ENCODE results near the gene AK8.

AK8 gene

GRCh38 chr9:132820169-132820944, 57.7 kb downstream of the AK8 start:
- FAIRE-seq, result no peak
- TF ChIP-seq, protein P1, sequence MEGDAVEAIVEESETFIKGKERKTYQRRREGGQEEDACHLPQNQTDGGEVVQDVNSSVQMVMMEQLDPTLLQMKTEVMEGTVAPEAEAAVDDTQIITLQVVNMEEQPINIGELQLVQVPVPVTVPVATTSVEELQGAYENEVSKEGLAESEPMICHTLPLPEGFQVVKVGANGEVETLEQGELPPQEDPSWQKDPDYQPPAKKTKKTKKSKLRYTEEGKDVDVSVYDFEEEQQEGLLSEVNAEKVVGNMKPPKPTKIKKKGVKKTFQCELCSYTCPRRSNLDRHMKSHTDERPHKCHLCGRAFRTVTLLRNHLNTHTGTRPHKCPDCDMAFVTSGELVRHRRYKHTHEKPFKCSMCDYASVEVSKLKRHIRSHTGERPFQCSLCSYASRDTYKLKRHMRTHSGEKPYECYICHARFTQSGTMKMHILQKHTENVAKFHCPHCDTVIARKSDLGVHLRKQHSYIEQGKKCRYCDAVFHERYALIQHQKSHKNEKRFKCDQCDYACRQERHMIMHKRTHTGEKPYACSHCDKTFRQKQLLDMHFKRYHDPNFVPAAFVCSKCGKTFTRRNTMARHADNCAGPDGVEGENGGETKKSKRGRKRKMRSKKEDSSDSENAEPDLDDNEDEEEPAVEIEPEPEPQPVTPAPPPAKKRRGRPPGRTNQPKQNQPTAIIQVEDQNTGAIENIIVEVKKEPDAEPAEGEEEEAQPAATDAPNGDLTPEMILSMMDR (IDR thresholded peaks at IDR 0.05; ENCODE audit: insufficient read depth, missing control alignments), result no peak

GRCh38 chr9:132818588-132818987, 59.5 kb downstream of the AK8 start:
- FAIRE-seq, result no peak
- TF ChIP-seq, protein P1 (IDR thresholded peaks at IDR 0.05; ENCODE audit: insufficient read depth, missing control alignments), result no peak

More at GRCh38 chr9:132820169-132820944, 57.7 kb downstream of the AK8 start:
- DNase-seq (ENCODE audit: insufficient read length, low spot score), result no peak

DNA sequence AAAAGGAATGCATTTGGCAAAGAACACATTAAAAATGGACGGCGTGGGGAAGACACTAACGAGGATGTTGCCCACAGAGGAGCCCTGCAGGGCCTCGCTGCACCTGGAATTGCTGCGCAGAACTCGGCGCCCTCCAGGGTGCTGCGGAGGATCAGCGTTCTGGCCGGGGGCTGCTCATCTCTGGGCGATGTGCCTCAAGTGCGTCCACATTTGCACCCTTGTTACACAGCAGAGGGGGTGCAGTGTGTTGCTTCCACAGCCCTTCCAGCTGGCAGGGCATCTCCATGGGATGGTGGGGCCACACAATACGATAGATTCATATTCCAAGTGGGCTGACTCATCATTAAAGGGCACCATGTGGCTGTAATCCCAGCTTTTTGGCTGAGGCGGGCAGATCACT, 63.1 kb downstream of the AK8 start:
- TF ChIP-seq, protein P1 (IDR thresholded peaks at IDR 0.05; ENCODE audit: insufficient read depth, missing control alignments), result no peak
- DNase-seq (ENCODE audit: insufficient read length, low spot score) (no peak), FAIRE-seq (no peak)

More at GRCh38 chr9:132818588-132818987, 59.5 kb downstream of the AK8 start:
- DNase-seq (ENCODE audit: insufficient read length, low spot score), result no peak

DNA sequence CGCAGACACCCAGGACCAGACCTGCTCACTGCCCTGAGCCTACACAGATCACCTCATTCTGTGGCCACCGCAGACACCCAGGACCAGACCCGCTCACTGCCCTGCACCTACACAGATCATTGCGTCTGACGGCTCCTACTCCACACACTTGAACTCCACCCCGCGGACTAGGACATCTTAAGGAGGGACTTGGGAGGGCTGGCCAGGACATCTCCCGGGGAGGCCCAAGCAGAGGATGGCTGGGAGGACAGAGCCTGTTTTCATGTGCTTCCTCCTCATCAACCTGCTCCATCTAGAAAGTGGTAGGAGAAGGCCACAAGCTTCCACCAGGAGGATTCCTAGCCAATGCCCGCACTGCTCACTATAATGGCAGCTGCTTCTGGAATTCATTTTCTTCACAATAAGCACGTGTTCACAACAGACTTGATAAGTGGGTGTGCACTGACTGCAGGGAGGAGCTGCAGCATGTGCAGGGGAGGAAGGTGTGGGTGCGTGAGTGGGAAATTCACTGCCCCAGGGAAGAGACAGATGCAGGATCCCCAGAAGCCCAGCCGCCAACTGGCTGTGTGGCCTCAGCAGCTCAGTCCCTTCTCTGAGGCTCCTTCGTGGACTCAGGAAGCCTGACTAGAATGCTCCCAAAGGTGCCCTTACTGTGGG, 64.8 kb downstream of the AK8 start:
- TF ChIP-seq, protein P1 (IDR thresholded peaks at IDR 0.05; ENCODE audit: insufficient read depth, missing control alignments), result no peak
- FAIRE-seq, result no peak
- DNase-seq (ENCODE audit: insufficient read length, low spot score), result no peak

- FAIRE-seq (no peak), DNase-seq (ENCODE audit: insufficient read length, low spot score) (no peak)
- TF ChIP-seq, protein P1 (IDR thresholded peaks at IDR 0.05; ENCODE audit: insufficient read depth, missing control alignments), result no peak
Measured at GRCh38 chr9:132811985-132812384, 66.1 kb downstream of the AK8 start.

DNA sequence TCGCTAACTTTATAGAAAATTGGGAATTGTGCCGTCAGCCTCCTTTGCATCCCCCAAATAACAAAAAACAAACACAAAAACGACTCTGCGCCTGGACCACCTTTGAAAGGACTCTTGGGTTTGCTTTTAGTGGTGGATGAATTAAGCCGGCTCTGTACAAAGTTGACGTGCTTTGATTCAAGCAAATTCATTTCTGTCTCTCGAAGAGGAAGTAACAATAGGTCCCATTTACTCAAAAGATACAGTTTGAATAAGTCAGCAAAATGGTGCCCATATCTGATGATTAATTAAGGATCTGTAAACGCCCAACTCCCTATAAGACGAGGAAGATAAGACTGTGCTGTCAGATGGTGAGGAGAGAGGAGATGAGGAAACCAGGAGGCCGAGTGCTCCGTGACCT, 67.8 kb downstream of the AK8 start:
- DNase-seq (ENCODE audit: insufficient read length, low spot score) (no peak), FAIRE-seq (no peak)
- TF ChIP-seq, protein P1 (IDR thresholded peaks at IDR 0.05; ENCODE audit: insufficient read depth, missing control alignments), result no peak

All from D721Med (cell line).